ENCODE results near the gene ACBD7.

ACBD7 gene

DNA sequence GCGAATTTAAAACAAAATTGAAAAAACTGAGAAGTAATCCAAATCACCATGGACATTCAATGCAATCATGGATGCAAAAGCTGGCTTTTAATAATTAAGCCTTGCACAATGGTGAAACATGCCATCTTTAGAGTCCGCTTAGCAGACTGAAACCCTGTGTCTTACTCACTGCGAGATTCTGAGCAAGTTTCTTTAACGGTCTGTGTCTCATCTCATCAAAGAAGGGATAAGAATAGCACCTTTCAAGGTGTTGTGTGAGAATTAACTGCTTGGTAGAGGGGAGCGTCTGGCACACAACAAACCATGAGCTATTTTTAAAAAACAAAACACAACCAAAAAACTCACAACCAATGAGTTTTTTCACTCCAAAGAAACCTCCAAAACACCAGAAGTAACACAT is 21.4 kb downstream of the ACBD7 start:
- H3K4me2 ChIP-seq = no peak overlapping the region
- H2AFZ ChIP-seq (ENCODE audit: low read depth) = no peak overlapping the region
- no peak overlapping the region for H3K4me3 ChIP-seq (IDR thresholded peaks at IDR 0.05; ENCODE audit: insufficient read depth, low read depth, low read length)
- H3K27me3 ChIP-seq (ENCODE audit: insufficient read depth, low read depth) = no peaks in the 10 kb centered on the region
- H3K79me2 ChIP-seq (ENCODE audit: insufficient read depth, low read depth) = no peaks in the 10 kb centered on the region
- H3K9ac ChIP-seq = no peak overlapping the region
- H4K20me1 ChIP-seq (ENCODE audit: insufficient read depth) = no peaks in the 10 kb centered on the region
- TF ChIP-seq CTCF (conservative IDR thresholded peaks at IDR 0.05; ENCODE audit: low read depth, low read length) = no peak
- H3K27ac ChIP-seq = no peak overlapping the region
- no peaks in the 10 kb centered on the region for H3K36me3 ChIP-seq (ENCODE audit: insufficient read depth)
- H3K4me1 ChIP-seq (ENCODE audit: low read depth, poor library complexity, severe bottlenecking) = no peaks in the 10 kb centered on the region

- Histone ChIP-seq H3K27me3 (ENCODE audit: insufficient read depth, low read depth) (no peaks in the 10 kb centered on the region), H3K4me2 (no peak overlapping the region), H3K9ac (no peak overlapping the region), H4K20me1 (ENCODE audit: insufficient read depth) (no peaks in the 10 kb centered on the region), H3K27ac (no peak overlapping the region), H2AFZ (ENCODE audit: low read depth) (no peak overlapping the region), H3K36me3 (ENCODE audit: insufficient read depth) (no peaks in the 10 kb centered on the region), H3K4me3 (IDR thresholded peaks at IDR 0.05; ENCODE audit: insufficient read depth, low read depth, low read length) (no peak overlapping the region), H3K79me2 (ENCODE audit: insufficient read depth, low read depth) (no peaks in the 10 kb centered on the region), H3K4me1 (ENCODE audit: low read depth, poor library complexity, severe bottlenecking) (no peaks in the 10 kb centered on the region)
- TF ChIP-seq CTCF (conservative IDR thresholded peaks at IDR 0.05; ENCODE audit: low read depth, low read length) = no peak
Observed at GRCh38 chr10:15060638-15061037, 27.9 kb downstream of the ACBD7 start.

DNA sequence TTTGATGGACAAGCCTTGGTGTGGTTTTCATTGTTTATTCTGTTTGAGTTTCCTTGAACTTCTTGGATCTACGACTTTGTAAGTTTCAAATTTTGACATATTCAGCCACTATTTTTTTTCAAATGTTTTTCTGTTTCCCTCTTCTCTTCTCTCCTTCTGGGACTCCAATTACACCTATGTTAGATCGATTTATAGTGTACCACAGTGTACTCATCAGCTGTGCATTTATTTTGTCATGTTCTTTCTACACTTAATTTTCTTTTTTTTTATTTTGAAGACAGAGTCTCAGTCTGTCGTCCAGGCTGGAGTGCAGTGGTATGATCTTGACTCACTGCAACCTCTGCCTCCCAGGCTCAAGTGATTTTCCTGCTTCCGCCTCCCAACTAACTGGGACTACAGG is 28.7 kb downstream of the ACBD7 start:
- no peak for TF ChIP-seq CTCF (conservative IDR thresholded peaks at IDR 0.05; ENCODE audit: low read depth, low read length)
- no peaks in the 10 kb centered on the region for H4K20me1 ChIP-seq (ENCODE audit: insufficient read depth)

DNA sequence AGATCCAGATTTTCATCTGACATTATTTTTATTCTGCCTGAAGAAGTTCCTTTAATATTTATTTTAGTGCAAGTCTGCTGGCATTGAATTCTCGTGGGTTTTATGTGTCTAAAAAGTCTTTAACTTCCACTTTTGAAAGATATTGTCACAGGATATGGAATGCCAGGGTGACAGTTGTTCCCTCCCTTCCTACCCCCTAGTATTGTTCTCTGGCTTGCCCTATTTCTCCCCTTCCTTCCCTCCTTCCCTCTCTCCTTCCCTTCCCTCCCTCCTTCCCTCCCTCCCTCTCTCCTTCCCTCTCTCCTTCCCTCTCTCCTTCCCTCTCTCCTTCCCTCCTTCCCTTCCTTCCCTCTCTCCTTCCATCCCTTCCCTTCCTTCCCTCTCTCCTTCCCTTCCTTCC is 29.9 kb downstream of the ACBD7 start:
- Histone ChIP-seq H3K27ac (no peak overlapping the region), H3K9ac (no peak overlapping the region), H3K4me1 (ENCODE audit: low read depth, poor library complexity, severe bottlenecking) (no peaks in the 10 kb centered on the region), H3K27me3 (ENCODE audit: insufficient read depth, low read depth) (no peaks in the 10 kb centered on the region), H3K4me3 (IDR thresholded peaks at IDR 0.05; ENCODE audit: insufficient read depth, low read depth, low read length) (no peak overlapping the region), H4K20me1 (ENCODE audit: insufficient read depth) (no peaks in the 10 kb centered on the region), H2AFZ (ENCODE audit: low read depth) (no peak overlapping the region), H3K36me3 (ENCODE audit: insufficient read depth) (no peaks in the 10 kb centered on the region), H3K4me2 (no peak overlapping the region), H3K79me2 (ENCODE audit: insufficient read depth, low read depth) (no peaks in the 10 kb centered on the region)
- TF ChIP-seq CTCF (conservative IDR thresholded peaks at IDR 0.05; ENCODE audit: low read depth, low read length) = no peak

More for the DNA sequence above, 28.7 kb downstream of the ACBD7 start:
- Histone ChIP-seq H3K79me2 (ENCODE audit: insufficient read depth, low read depth) (no peaks in the 10 kb centered on the region), H3K4me1 (ENCODE audit: low read depth, poor library complexity, severe bottlenecking) (no peaks in the 10 kb centered on the region), H3K36me3 (ENCODE audit: insufficient read depth) (no peaks in the 10 kb centered on the region), H3K4me3 (IDR thresholded peaks at IDR 0.05; ENCODE audit: insufficient read depth, low read depth, low read length) (no peak overlapping the region), H3K4me2 (no peak overlapping the region), H2AFZ (ENCODE audit: low read depth) (no peak overlapping the region), H3K27ac (no peak overlapping the region), H3K27me3 (ENCODE audit: insufficient read depth, low read depth) (no peaks in the 10 kb centered on the region), H3K9ac (no peak overlapping the region)

DNA sequence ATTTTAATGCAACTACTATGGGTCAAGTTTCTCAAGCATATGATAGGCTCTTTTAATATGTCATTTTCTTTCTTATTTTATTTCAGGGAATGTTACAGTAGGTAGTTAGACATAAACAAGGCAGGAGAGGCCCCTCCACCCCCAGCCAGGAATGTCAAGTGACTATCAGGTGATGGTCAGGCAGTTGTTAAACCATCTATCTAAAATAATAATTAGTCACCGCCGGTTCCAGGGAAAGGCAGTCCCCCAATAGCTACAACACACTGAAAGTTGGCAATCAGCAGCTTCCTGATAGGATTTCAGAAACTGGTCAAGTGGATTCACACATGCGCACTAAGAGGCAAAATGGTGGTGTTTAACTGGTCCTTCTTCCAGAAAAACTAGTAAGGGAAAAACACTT is 35.5 kb downstream of the ACBD7 start:
- H2AFZ ChIP-seq (ENCODE audit: low read depth) = no peak overlapping the region
- no peaks in the 10 kb centered on the region for H3K36me3 ChIP-seq (ENCODE audit: insufficient read depth)

More for the DNA sequence above, 35.5 kb downstream of the ACBD7 start:
- Histone ChIP-seq H4K20me1 (ENCODE audit: insufficient read depth) (no peaks in the 10 kb centered on the region), H3K27me3 (ENCODE audit: insufficient read depth, low read depth) (no peaks in the 10 kb centered on the region), H3K9ac (no peak overlapping the region), H3K4me2 (no peak overlapping the region), H3K79me2 (ENCODE audit: insufficient read depth, low read depth) (no peaks in the 10 kb centered on the region), H3K4me1 (ENCODE audit: low read depth, poor library complexity, severe bottlenecking) (no peaks in the 10 kb centered on the region), H3K27ac (no peak overlapping the region), H3K4me3 (IDR thresholded peaks at IDR 0.05; ENCODE audit: insufficient read depth, low read depth, low read length) (no peak overlapping the region)
- TF ChIP-seq CTCF (conservative IDR thresholded peaks at IDR 0.05; ENCODE audit: low read depth, low read length) = no peak
